C4-2B (cell line): ENCODE data around the gene USP34.
A peak's percentile ranks its signal among the peaks of the same experiment; 100 is the strongest.
"Not testable (repeated sequence)": the region's sequence is repeated elsewhere in the genome, so short reads cannot be mapped to it uniquely, and the experiment has no call there.

Experiments used
- H3K27ac ChIP-seq: fragments of 450-650 bp; 2 replicates; pipeline ENCODE4 v1.5.1; 2017
- CTCF ChIP-seq: fragments of 450-650 bp; conservative IDR thresholded peaks from 2 replicates; pipeline ENCODE4 v1.5.1; 2017; ENCODE audit warnings: mild to moderate bottlenecking
- ZFX ChIP-seq: fragments of 450-650 bp; IDR thresholded peaks from 2 replicates; pipeline ENCODE4 v1.6.1; 2017

Gene USP34

GRCh38 chr2:61469424-61470121 lies 1.3 kb downstream of the USP34 start:
- TF ChIP-seq CTCF (no peak), ZFX (no peak)
- peak overlapping the region; percentile 97 for H3K27ac ChIP-seq

GRCh38 chr2:61468231-61468630 lies 2.7 kb downstream of the USP34 start:
- not testable (repeated sequence) for H3K27ac ChIP-seq

- H3K27ac ChIP-seq = no peak overlapping the region
- no peak for TF ChIP-seq ZFX
Measured at GRCh38 chr2:61465045-61465444, 5.8 kb downstream of the USP34 start.

- H3K27ac ChIP-seq = no peak overlapping the region
- TF ChIP-seq CTCF = no peak
- TF ChIP-seq ZFX = no peak
Measured at GRCh38 chr2:61463769-61464475, 7.0 kb downstream of the USP34 start.

- TF ChIP-seq CTCF (no peak), ZFX (no peak)
- no peak overlapping the region for H3K27ac ChIP-seq
Measured at GRCh38 chr2:61461404-61461803, 9.5 kb downstream of the USP34 start.

- no peak for TF ChIP-seq ZFX
- no peak for TF ChIP-seq CTCF
- H3K27ac ChIP-seq = no peak overlapping the region
Measured at GRCh38 chr2:61460163-61460562, 10.7 kb downstream of the USP34 start.

- no peak for TF ChIP-seq ZFX
- TF ChIP-seq CTCF = no peak
- peak overlapping the region; percentile 28; the same call in 1 of the 2 replicates for H3K27ac ChIP-seq
Measured at GRCh38 chr2:61456746-61457420, 14.0 kb downstream of the USP34 start.

GRCh38 chr2:61456070-61456745 lies 14.7 kb downstream of the USP34 start:
- TF ChIP-seq ZFX (no peak), CTCF (no peak)
- peak overlapping the region; percentile 28; the same call in 1 of the 2 replicates for H3K27ac ChIP-seq

- H3K27ac ChIP-seq = not testable (repeated sequence)
Measured at GRCh38 chr2:61454972-61455371, 15.9 kb downstream of the USP34 start.
